ENCODE data around the gene C19orf47. TPM values are rescaled to one million over a fixed set of nuclear protein-coding genes. Genes with fewer than 3 reads are reported as not detected.

C19orf47 gene
- total RNA-seq, 3 donors from 2014 or later (not counting 1 experiment from before 2014, with no cell fraction given): 15.2 to 20.2 (median 16.1) TPM

DNA sequence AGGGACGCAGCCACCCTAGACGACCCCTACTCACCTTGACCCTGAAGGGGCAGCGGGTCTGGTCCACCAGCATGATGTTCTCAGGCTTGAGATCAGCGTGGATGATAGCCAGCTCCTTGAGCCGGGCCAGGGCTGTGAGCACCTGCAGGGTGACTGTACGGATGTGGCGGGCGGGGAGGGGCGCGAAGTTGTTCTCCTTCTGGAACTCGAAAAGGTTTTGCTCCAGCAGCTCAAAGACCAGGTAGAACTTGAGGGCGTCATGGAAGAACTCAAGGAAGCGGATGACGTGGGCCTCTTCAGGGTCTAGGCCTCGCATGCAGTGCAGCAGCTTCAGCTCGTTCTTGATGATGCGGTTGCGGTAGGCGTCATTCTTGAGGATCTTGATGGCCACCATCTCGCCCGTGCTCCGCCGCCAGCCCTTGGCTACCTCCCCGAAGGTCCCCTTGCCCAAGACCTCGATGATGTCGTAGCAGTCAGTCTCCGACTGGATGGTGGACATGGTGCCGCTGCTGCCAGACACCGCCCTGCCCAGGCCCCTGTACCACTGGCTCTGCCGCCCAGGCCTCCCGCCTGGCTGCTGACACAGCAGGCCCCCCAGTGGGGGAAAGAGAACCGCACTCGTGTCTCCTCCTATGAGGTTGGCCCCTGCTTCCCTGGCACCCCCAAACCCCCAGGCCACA, 41.3 kb upstream of the C19orf47 start:
- Histone ChIP-seq H3K36me3 (ENCODE audit: control insufficient read depth, insufficient read depth, low read length) (no peaks in the 10 kb centered on the region), H3K4me3 (ENCODE audit: low read length) (no peak overlapping the region), H3K4me1 (ENCODE audit: control insufficient read depth, insufficient read depth, low read length) (no peaks in the 10 kb centered on the region), H3K27me3 (ENCODE audit: control insufficient read depth, insufficient read depth, low read length) (no peaks in the 10 kb centered on the region), H3K9me3 (ENCODE audit: control insufficient read depth, insufficient read depth, low read length) (no peaks in the 10 kb centered on the region), H3K27ac (ENCODE audit: low read length) (no peak overlapping the region)
- H3K9me3 Mint-ChIP-seq: no peaks in the 10 kb centered on the region
- no peak overlapping the region for H3K27ac Mint-ChIP-seq
- 95% methylated on average over 33 of the region's 33 CpGs for WGBS (ENCODE audit: insufficient coverage)
- no peak for ATAC-seq
- H3K4me3 Mint-ChIP-seq: no peak overlapping the region
- H3K36me3 Mint-ChIP-seq: no peaks in the 10 kb centered on the region
- H3K4me1 Mint-ChIP-seq: no peaks in the 10 kb centered on the region
- TF ChIP-seq, protein P1, sequence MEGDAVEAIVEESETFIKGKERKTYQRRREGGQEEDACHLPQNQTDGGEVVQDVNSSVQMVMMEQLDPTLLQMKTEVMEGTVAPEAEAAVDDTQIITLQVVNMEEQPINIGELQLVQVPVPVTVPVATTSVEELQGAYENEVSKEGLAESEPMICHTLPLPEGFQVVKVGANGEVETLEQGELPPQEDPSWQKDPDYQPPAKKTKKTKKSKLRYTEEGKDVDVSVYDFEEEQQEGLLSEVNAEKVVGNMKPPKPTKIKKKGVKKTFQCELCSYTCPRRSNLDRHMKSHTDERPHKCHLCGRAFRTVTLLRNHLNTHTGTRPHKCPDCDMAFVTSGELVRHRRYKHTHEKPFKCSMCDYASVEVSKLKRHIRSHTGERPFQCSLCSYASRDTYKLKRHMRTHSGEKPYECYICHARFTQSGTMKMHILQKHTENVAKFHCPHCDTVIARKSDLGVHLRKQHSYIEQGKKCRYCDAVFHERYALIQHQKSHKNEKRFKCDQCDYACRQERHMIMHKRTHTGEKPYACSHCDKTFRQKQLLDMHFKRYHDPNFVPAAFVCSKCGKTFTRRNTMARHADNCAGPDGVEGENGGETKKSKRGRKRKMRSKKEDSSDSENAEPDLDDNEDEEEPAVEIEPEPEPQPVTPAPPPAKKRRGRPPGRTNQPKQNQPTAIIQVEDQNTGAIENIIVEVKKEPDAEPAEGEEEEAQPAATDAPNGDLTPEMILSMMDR (IDR thresholded peaks at IDR 0.05): no peak
- no peak for DNase-seq
- intact Hi-C loops (cut with micrococcal nuclease): no loop called here
- peaks cover 0 to 6% of the 10 kb centered on the region in 2 donors for H3K27me3 Mint-ChIP-seq (ENCODE audit: low read depth in 2 of 2)

DNA sequence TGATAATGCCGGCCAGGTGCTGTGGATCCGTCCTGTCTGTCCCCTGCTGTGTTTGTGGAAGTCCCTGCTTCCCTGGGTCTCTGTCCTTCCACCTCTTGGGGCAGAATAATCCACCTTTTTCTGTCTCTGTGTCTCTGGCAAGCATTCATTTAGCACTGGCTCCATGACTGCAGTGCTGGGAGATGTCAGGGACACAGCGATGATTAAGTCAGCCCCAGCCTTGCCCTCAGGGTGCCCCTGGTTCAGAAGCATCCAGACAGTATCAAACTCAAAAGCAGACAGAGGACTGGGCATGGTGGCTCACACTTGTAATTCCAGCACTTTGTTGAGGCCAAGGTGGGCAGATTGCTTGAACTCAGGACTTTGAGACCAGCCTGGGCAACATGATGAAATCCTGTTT, 40.3 kb upstream of the C19orf47 start:
- H3K36me3 ChIP-seq (ENCODE audit: control insufficient read depth, insufficient read depth, low read length): no peaks in the 10 kb centered on the region
- intact Hi-C loops (cut with micrococcal nuclease): no loop called here
- ATAC-seq: no peak
- no peak overlapping the region for H3K4me3 Mint-ChIP-seq
- WGBS (ENCODE audit: insufficient coverage): 91% methylated on average over 3 of the region's 3 CpGs
- TF ChIP-seq, protein P1 (IDR thresholded peaks at IDR 0.05): no peak
- H3K36me3 Mint-ChIP-seq: no peaks in the 10 kb centered on the region
- DNase-seq: no peak
- H3K27ac ChIP-seq (ENCODE audit: low read length): no peak overlapping the region
- H3K27me3 Mint-ChIP-seq (ENCODE audit: low read depth in 2 of 2): peaks cover 0 to 6% of the 10 kb centered on the region in 2 donors
- H3K27me3 ChIP-seq (ENCODE audit: control insufficient read depth, insufficient read depth, low read length): no peaks in the 10 kb centered on the region
- no peaks in the 10 kb centered on the region for H3K4me1 Mint-ChIP-seq
- no peaks in the 10 kb centered on the region for H3K9me3 ChIP-seq (ENCODE audit: control insufficient read depth, insufficient read depth, low read length)
- H3K4me3 ChIP-seq (ENCODE audit: low read length): no peak overlapping the region
- H3K9me3 Mint-ChIP-seq: no peaks in the 10 kb centered on the region
- no peaks in the 10 kb centered on the region for H3K4me1 ChIP-seq (ENCODE audit: control insufficient read depth, insufficient read depth, low read length)
- H3K27ac Mint-ChIP-seq: no peak overlapping the region

DNA sequence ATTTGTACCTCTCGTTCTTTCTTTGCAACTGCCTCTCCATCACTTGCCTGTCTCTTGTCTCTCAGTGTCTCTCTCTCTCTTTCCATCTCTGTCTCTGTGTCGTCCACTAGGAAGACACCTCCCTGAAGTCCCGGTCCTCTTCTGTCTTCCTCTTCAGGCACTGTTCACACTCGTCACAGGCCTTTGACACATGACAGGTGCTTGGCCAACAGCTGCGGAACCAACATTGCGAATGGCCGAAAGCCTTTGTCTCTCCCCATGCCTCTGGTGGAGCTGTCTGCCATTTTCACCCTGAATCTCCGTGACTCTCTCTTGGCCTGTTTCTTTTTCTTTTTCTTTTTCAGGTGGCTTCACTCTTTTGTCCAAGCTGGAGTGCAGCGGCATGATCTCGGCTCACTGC, 39.0 kb upstream of the C19orf47 start:
- DNase-seq (no peak), ATAC-seq (no peak)
- 95% methylated on average over 10 of the region's 10 CpGs for WGBS (ENCODE audit: insufficient coverage)
- no peak overlapping the region for H3K27ac Mint-ChIP-seq
- no peak overlapping the region for H3K4me3 ChIP-seq (ENCODE audit: low read length)
- H3K9me3 Mint-ChIP-seq: no peaks in the 10 kb centered on the region
- H3K27me3 Mint-ChIP-seq (ENCODE audit: low read depth in 2 of 2): peaks cover 0 to 6% of the 10 kb centered on the region in 2 donors
- H3K27me3 ChIP-seq (ENCODE audit: control insufficient read depth, insufficient read depth, low read length): no peaks in the 10 kb centered on the region
- no peaks in the 10 kb centered on the region for H3K36me3 ChIP-seq (ENCODE audit: control insufficient read depth, insufficient read depth, low read length)
- TF ChIP-seq, protein P1 (IDR thresholded peaks at IDR 0.05): no peak
- H3K4me1 Mint-ChIP-seq: no peaks in the 10 kb centered on the region
- H3K36me3 Mint-ChIP-seq: no peaks in the 10 kb centered on the region
- intact Hi-C loops (cut with micrococcal nuclease): no loop called here
- H3K27ac ChIP-seq (ENCODE audit: low read length): no peak overlapping the region
- H3K9me3 ChIP-seq (ENCODE audit: control insufficient read depth, insufficient read depth, low read length): no peaks in the 10 kb centered on the region
- H3K4me1 ChIP-seq (ENCODE audit: control insufficient read depth, insufficient read depth, low read length): no peaks in the 10 kb centered on the region
- H3K4me3 Mint-ChIP-seq: no peak overlapping the region
